Left renal pelvis (tissue), 4 donors: Measurements from ENCODE around the gene NOL9. TPM values are rescaled to one million over a fixed set of nuclear protein-coding genes. Genes with fewer than 3 reads are reported as not detected.

Experiments
- DNase-seq, 4 donors: peaks; one replicate each; pipeline ENCODE4 v3.0.0-alpha.2; 2013; ENCODE audit warnings: low read depth in 4 of 4, low spot score in 3 of 4
- polyA plus RNA-seq, 4 donors: library from polyadenylated mRNA; unstranded; fragments of 120-200 nt; gene quantifications; one replicate each; pipeline ENCODE4 v1.2.1, GENCODE V29; 2013; ENCODE audit not compliant: insufficient read length in 4 of 4

The NOL9 gene
- polyA plus RNA-seq, 4 donors: 15.5 to 23.1 (median 19.3) TPM

GRCh38 chr1:6528492-6528891, 25.8 kb downstream of the NOL9 start:
- no peak for DNase-seq

DNA sequence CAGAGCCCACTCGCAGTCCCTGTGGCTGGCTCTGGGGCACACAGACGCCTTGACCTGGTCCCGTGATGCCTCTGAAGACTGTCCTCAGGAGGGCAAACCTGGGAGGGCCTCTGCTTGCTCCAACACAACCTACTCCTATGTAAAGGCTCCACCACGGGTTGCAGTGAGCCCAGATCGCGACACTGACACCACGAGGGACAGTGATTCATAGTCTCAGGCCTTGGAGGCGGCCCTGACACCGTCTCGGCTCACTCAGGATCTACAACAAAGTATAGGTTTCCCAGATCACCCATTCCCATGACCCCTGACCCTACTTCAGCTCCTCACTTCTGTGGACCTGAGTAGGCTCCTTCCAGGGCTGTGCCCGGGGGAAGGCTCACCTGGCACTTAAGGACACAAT, 28.0 kb downstream of the NOL9 start:
- DNase-seq: no peak

- no peak for DNase-seq
These were observed 30.7 kb downstream of the NOL9 start for GRCh38 chr1:6523566-6523965.

GRCh38 chr1:6521536-6521935, 32.8 kb downstream of the NOL9 start:
- no peak for DNase-seq

DNA sequence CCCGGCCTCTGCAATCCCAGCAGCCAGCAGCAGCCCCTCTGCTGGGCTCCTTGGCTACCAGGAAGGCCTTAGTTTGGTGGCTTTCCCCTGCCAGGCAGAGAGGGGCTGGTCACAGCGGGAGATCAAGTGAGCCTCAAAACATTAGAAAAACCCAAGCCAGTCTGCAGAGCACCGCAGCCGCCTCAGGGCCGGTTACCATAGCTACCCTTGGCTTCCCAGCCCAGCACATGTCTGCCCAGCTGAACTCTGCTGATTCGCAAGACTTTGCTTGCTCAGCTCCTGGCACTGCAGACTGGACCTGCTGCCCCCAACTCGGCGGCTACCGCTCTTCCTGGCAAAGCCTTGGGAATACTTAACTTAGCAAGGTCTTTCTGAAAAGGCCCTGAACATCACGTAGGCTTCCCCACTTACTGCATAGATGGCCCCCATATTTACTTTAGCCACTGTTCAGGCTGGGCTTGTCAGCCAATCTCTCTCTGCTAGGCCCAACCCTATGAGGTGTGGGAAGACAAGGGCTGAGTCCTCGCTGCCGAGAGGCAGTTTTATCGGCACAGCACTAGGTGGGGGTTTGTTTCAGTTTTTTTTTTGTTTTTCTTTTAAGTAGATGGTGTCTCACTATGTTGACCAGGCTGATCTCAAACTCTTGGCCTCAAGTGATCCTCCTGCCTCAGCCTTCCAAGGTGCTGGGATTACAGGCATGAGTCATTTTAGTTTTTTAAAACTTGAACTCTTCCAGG, 34.2 kb downstream of the NOL9 start:
- DNase-seq: peak in 2 of 4 donors; percentile 34 to 48

DNA sequence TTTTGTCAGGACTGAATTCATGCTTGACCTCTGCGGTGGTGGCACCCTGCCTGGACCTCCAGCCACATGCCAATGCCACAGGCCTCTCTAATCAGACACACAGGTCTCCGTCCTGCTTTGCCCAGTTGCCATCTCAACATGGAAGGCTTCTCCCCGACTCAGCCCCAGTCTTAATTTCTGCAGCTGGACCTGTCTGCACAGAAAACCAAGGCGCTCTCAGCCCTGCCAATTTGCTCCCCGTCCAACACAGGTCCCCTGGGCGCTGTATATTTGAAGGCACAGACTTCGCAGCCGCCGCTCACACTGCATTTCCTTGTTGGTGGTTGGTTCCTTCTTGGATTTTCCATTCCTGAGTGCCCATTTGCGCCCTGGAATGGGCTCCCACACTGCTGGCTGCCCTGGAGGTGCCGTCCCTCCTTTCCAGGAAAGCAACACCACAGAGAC, 34.8 kb downstream of the NOL9 start:
- no peak for DNase-seq

DNA sequence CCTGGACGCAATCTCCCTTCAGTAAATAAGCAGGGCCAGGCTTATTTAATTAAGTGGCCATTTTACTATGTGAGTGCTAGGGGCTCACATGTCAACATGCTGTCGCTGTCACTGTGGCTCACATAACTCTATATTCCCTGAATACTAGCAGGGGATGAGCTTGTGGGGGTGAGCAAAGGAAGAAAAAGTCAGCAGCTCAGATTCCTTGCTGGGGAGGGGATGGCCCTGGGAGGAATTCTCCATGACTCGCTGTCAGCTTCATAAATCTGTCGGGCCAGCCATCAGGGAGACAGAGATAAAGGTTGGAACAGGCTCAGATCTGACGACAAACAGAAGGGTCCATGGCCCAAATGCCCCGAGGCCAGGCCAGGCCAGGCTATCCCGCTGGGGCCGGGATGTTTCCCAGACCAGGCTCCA, 36.9 kb downstream of the NOL9 start:
- no peak for DNase-seq

- DNase-seq: no peak
These were observed 38.5 kb downstream of the NOL9 start for GRCh38 chr1:6515771-6516170.

DNA sequence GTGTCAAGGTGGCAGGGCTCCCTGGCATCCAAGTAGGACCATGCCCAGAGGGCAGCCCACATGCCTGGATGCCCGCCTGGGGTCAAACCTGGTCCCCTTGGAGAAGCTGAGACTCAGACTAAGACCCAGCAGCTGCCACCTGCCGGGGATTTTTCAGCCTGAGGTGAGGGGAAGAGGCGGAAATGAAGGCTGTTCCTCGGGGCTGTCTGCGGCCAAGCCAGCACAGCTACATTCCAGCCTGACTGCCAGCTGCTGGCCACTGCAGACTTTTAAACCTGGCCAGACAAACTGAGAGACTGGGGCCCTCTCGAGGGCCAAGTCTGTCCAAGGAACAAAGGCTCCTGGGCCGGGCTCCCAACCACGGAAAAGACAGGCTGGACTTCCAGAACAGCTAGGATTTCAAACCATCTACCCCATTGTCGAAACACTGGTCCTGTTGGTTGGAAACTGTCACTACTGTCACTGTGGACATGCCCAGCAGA, 41.0 kb downstream of the NOL9 start:
- DNase-seq: no peak

DNA sequence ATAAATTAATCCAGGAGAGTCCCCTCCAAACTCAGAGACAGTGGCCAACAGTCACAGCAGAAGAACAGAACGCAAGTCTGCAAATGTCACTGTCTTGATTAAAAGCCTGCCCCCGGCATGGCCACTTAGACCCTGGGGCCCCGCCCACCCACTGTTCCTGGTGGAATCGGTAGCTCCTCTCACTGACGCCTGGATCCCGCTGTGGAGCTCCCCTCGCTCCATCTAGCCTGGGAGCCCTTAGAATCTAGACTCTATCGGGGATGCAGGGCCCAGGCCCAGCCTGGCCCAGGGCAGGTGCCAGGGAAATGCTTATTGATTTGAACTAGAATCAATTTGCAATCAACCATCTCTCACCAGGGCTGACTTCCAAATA, 41.4 kb downstream of the NOL9 start:
- no peak for DNase-seq

DNA sequence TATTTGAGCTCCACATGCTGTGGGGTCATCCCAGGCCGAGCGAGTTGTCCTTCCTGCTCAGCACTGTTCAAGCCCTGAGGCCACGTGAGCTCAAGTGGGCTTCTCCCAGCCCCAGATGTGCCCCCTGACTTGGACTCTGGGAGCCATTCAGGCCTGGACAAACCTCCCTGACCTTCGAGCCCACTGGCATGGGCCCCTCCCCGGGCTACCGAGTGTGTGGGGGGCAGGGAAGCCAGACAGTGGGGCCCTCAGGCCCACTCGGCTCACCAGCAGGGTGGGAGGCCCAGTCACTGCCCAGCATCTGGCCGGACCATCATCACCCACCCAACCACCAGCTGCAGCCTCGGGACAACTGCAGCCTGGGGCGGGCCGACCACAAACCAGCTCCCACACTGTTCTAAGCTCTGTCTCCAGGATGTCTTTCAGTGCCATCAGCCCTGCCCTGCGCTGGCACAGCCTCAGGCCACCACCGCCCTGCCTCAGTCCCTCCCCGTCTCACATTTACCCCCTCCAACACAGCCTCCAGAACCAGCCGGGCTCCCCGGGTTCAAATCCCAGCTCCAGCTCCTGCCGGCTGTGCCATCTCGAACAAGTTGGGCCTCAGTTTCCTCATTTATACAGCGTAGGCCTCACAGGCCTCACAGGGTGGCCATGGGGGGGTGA, 41.9 kb downstream of the NOL9 start:
- DNase-seq: no peak

GRCh38 chr1:6511561-6512244, 42.6 kb downstream of the NOL9 start:
- DNase-seq: no peak

GRCh38 chr1:6511056-6511455, 43.3 kb downstream of the NOL9 start:
- DNase-seq: no peak

GRCh38 chr1:6510493-6510892, 43.8 kb downstream of the NOL9 start:
- DNase-seq: no peak

DNA sequence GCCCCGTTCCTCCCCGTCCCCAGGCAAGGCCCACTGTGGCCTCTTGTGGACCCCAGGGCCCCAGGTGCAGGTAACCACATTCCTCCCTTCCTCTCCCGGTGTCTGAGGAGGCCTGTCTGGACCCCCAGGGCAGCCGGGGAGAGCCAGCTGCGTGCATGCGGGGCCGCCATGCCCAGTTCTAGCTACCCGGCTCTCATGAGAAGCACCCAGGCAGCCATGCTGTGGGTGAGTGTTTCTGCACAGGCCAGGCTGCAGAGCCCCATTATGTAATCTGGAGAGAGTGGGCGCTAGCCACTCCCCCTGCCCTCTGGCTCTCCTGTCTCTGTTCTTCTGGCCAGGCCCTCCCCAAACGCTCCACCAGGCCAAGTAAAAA, 44.4 kb downstream of the NOL9 start:
- no peak for DNase-seq

- no peak for DNase-seq
These were observed 44.9 kb downstream of the NOL9 start for GRCh38 chr1:6509220-6509918.

- DNase-seq: no peak
These were observed 45.5 kb downstream of the NOL9 start for GRCh38 chr1:6508816-6509189.

- DNase-seq: no peak
These were observed 46.0 kb downstream of the NOL9 start for GRCh38 chr1:6508154-6508815.

GRCh38 chr1:6507461-6507911, 46.8 kb downstream of the NOL9 start:
- DNase-seq: no peak

GRCh38 chr1:6507037-6507428, 47.3 kb downstream of the NOL9 start:
- no peak for DNase-seq
